GM23338 (cell line): ENCODE measurements around the gene LRRC8B. TPM values are rescaled to one million over a fixed set of nuclear protein-coding genes. Genes with fewer than 3 reads are reported as not detected.

Experiments used
- ATAC-seq: fragments of 200-7000 bp; cut with Tn5 transposase; 3 replicates; pipeline ENCODE4 v1.9.1; 2020
- DNase-seq: peaks from one replicate; pipeline ENCODE4 v3.0.0-alpha.2; 2015; ENCODE audit warnings: low spot score
- H2AFZ ChIP-seq: fragments of 200-600 bp; sonication (generic); 2 replicates; pipeline ENCODE4 v1.8.0; 2016; ENCODE audit warnings: antibody characterized with exemption, mild to moderate bottlenecking, moderate library complexity
- H3F3A ChIP-seq: fragments of 200-600 bp; sonication (generic); replicated peaks from 2 replicates; pipeline ENCODE4 v1.8.0; 2017; ENCODE audit warnings: antibody characterized with exemption, mixed run types, low read depth
- H3K27ac ChIP-seq: fragments of 200-600 bp; sonication (generic); 2 replicates; pipeline ENCODE4 v1.6.1; 2016; ENCODE audit warnings: low read depth
- H3K27me3 ChIP-seq: fragments of 200-600 bp; sonication (generic); 2 replicates; pipeline ENCODE4 v1.8.0; 2016; ENCODE audit warnings: mild to moderate bottlenecking, mixed run types, moderate library complexity; ENCODE audit not compliant: insufficient read depth
- H3K36me3 ChIP-seq: fragments of 200-600 bp; sonication (generic); 2 replicates; pipeline ENCODE4 v1.8.0; 2016; ENCODE audit warnings: mild to moderate bottlenecking; ENCODE audit not compliant: insufficient read depth
- H3K4me1 ChIP-seq: fragments of 200-600 bp; sonication (generic); 2 replicates; pipeline ENCODE4 v1.8.0; 2016; ENCODE audit warnings: mild to moderate bottlenecking, moderate library complexity; ENCODE audit not compliant: insufficient read depth
- H3K4me2 ChIP-seq: fragments of 200-600 bp; sonication (generic); 2 replicates; pipeline ENCODE4 v1.7.1; 2017; ENCODE audit warnings: mixed run types
- H3K4me3 ChIP-seq: fragments of 200-600 bp; sonication (generic); 2 replicates; pipeline ENCODE4 v1.6.1; 2016; ENCODE audit warnings: mixed run types
- H3K79me2 ChIP-seq: fragments of 200-600 bp; sonication (generic); replicated peaks from 2 replicates; pipeline ENCODE4 v1.8.0; 2017; ENCODE audit warnings: mild to moderate bottlenecking; ENCODE audit not compliant: insufficient read depth
- H3K9me2 ChIP-seq: fragments of 200-600 bp; sonication (generic); 2 replicates; pipeline ENCODE4 v1.8.0; 2017; ENCODE audit not compliant: insufficient read depth
- H4K20me1 ChIP-seq: fragments of 200-600 bp; sonication (generic); replicated peaks from 2 replicates; pipeline ENCODE4 v1.8.0; 2017; ENCODE audit warnings: mild to moderate bottlenecking; ENCODE audit not compliant: insufficient read depth
- H3K27ac Mint-ChIP-seq: 2 replicates; pipeline ENCODE4 v1.8.0; 2020; ENCODE audit warnings: inconsistent platforms, mild to moderate bottlenecking, moderate library complexity, mixed read lengths
- H3K27me3 Mint-ChIP-seq: 3 replicates; pipeline ENCODE4 v1.8.0; 2022; ENCODE audit warnings: low read depth, mild to moderate bottlenecking, moderate library complexity, mixed read lengths, inconsistent platforms; ENCODE audit not compliant: insufficient read depth, poor library complexity
- H3K36me3 Mint-ChIP-seq: 3 replicates; pipeline ENCODE4 v1.8.0; 2021; ENCODE audit warnings: low read depth, mild to moderate bottlenecking, inconsistent platforms, moderate library complexity, mixed read lengths
- H3K4me1 Mint-ChIP-seq: 3 replicates; pipeline ENCODE4 v1.8.0; 2020; ENCODE audit warnings: mild to moderate bottlenecking, inconsistent platforms, mixed read lengths
- H3K4me3 Mint-ChIP-seq: 3 replicates; pipeline ENCODE4 v1.8.0; 2021; ENCODE audit warnings: moderate library complexity, mild to moderate bottlenecking, inconsistent platforms, mixed read lengths
- H3K9me3 Mint-ChIP-seq: 3 replicates; pipeline ENCODE4 v1.8.0; 2020; ENCODE audit warnings: moderate library complexity, mild to moderate bottlenecking, inconsistent platforms, mixed read lengths
- CREB1 ChIP-seq: fragments of 250-450 bp; sonication (Bioruptor Pico); IDR thresholded peaks from 2 replicates; pipeline ENCODE4 v1.5.0; 2020; ENCODE audit warnings: low read depth, mild to moderate bottlenecking, moderate library complexity
- EZH2 ChIP-seq: fragments of 200-600 bp; sonication (generic); IDR thresholded peaks from one replicate; pipeline ENCODE4 v1.8.0; 2017; ENCODE audit warnings: antibody characterized with exemption, mild to moderate bottlenecking, low read depth; ENCODE audit not compliant: unreplicated experiment
- EZH2phosphoT487 ChIP-seq: fragments of 200-600 bp; sonication (generic); IDR thresholded peaks from one replicate; pipeline ENCODE4 v1.8.1; 2018; ENCODE audit warnings: antibody characterized with exemption; ENCODE audit not compliant: unreplicated experiment
- JUNB ChIP-seq: IDR thresholded peaks from one replicate; pipeline ENCODE4 v1.6.1; 2016; ENCODE audit warnings: antibody characterized with exemption; ENCODE audit not compliant: unreplicated experiment
- NANOG ChIP-seq: IDR thresholded peaks from 2 replicates; pipeline ENCODE4 v1.6.1; 2016; ENCODE audit warnings: antibody characterized with exemption, borderline replicate concordance
- POLR2AphosphoS5 ChIP-seq: IDR thresholded peaks from 2 replicates; pipeline ENCODE4 v1.6.1; 2016; ENCODE audit warnings: antibody characterized with exemption, low read depth
- STAT1 ChIP-seq: IDR thresholded peaks from one replicate; pipeline ENCODE4 v1.6.1; 2016; ENCODE audit warnings: antibody characterized with exemption; ENCODE audit not compliant: unreplicated experiment
- ZNF114 ChIP-seq: fragments of 250-450 bp; sonication (Bioruptor Pico); IDR thresholded peaks from 2 replicates; pipeline ENCODE4 v1.5.0; 2020; ENCODE audit warnings: mild to moderate bottlenecking, moderate library complexity
- ZNF331 ChIP-seq: fragments of 250-450 bp; sonication (Bioruptor Pico); IDR thresholded peaks from 2 replicates; pipeline ENCODE4 v1.5.0; 2020; ENCODE audit warnings: low read depth, mild to moderate bottlenecking, moderate library complexity
- polyA plus RNA-seq: library from polyadenylated mRNA; unstranded; fragments of >200 nt; fragmentation: Nextera tagmentation; extraction: Ambion mirVana; gene quantifications from 2 replicates; pipeline ENCODE4 v1.2.1, GENCODE V29; 2016
- total RNA-seq: library from RNA; depleted of rRNA; stranded (reverse); fragments of >200 nt; shearing (Covaris generic); gene quantifications from 2 replicates; pipeline ENCODE4 v1.2.3, GENCODE V29; 2014
- TF ChIP-seq, protein P1 (sequence below): fragments of 250-450 bp; sonication (Bioruptor Pico); IDR thresholded peaks from 2 replicates; pipeline ENCODE4 v1.5.0; 2020; ENCODE audit warnings: mild to moderate bottlenecking, moderate library complexity
- TF ChIP-seq, protein P2 (sequence below), 2 experiments: fragments of 200-600 bp in 1 of 2; sonication (generic) in 1 of 2; conservative IDR thresholded peaks; 2 replicates each; pipeline versions ENCODE4 v1.5.1 to v1.6.1; 2016 to 2017; ENCODE audit warnings: antibody characterized with exemption in 2 of 2, low read depth in 2 of 2, mild to moderate bottlenecking in 2 of 2, moderate library complexity in 1 of 2
- TF ChIP-seq, protein P3 (sequence below): IDR thresholded peaks from one replicate; pipeline ENCODE4 v1.6.1; 2018; ENCODE audit warnings: antibody characterized with exemption; ENCODE audit not compliant: unreplicated experiment

Gene LRRC8B
- total and polyA plus RNA-seq, 2 experiments from 2014 or later: 9.0 to 26.5 TPM

DNA sequence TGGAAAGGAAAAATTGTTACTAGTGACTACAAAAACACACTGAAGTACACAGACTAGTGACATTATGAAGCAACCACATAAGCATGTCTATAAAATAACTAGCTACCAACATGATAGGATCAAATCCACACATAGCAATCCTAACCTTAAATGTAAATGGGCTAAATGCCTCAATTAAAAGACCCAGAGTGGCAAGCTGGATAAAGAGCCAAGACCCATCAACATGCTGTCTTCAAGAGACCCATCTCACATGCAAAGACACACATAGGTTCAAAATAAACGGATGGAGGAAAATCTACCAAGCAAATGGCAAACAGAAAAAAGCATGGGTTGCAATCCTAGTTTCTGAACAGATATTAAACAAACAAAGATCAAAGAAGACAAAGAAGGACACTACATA is 49.4 kb upstream of the LRRC8B start:
- Histone ChIP-seq H3K4me1 (no peaks in the 10 kb centered on the region), H2AFZ (no peak overlapping the region), H3K9me2 (peaks cover 8% of the 10 kb centered on the region; the same call in 1 of the 2 replicates), H3F3A (no peaks in the 10 kb centered on the region), H3K4me3 (no peak overlapping the region), H3K27me3 (no peaks in the 10 kb centered on the region), H3K27ac (no peak overlapping the region), H3K79me2 (no peaks in the 10 kb centered on the region), H3K36me3 (no peaks in the 10 kb centered on the region), H3K4me2 (no peak overlapping the region), H4K20me1 (no peaks in the 10 kb centered on the region)
- no peak for DNase-seq
- ATAC-seq: no peak
- Mint-ChIP-seq H3K27ac (no peak overlapping the region), H3K4me3 (no peak overlapping the region), H3K4me1 (no peaks in the 10 kb centered on the region), H3K9me3 (peaks cover 17% of the 10 kb centered on the region), H3K36me3 (peaks cover 12% of the 10 kb centered on the region), H3K27me3 (peaks cover 3% of the 10 kb centered on the region)
- TF ChIP-seq CREB1 (CRISPR knock-in tag) (no peak), ZNF114 (CRISPR knock-in tag) (no peak), STAT1 (no peak), POLR2AphosphoS5 (no peak), EZH2phosphoT487 (no peak), JUNB (no peak), EZH2 (no peak), ZNF331 (CRISPR knock-in tag) (no peak), NANOG (no peak)
- TF ChIP-seq, protein P1, sequence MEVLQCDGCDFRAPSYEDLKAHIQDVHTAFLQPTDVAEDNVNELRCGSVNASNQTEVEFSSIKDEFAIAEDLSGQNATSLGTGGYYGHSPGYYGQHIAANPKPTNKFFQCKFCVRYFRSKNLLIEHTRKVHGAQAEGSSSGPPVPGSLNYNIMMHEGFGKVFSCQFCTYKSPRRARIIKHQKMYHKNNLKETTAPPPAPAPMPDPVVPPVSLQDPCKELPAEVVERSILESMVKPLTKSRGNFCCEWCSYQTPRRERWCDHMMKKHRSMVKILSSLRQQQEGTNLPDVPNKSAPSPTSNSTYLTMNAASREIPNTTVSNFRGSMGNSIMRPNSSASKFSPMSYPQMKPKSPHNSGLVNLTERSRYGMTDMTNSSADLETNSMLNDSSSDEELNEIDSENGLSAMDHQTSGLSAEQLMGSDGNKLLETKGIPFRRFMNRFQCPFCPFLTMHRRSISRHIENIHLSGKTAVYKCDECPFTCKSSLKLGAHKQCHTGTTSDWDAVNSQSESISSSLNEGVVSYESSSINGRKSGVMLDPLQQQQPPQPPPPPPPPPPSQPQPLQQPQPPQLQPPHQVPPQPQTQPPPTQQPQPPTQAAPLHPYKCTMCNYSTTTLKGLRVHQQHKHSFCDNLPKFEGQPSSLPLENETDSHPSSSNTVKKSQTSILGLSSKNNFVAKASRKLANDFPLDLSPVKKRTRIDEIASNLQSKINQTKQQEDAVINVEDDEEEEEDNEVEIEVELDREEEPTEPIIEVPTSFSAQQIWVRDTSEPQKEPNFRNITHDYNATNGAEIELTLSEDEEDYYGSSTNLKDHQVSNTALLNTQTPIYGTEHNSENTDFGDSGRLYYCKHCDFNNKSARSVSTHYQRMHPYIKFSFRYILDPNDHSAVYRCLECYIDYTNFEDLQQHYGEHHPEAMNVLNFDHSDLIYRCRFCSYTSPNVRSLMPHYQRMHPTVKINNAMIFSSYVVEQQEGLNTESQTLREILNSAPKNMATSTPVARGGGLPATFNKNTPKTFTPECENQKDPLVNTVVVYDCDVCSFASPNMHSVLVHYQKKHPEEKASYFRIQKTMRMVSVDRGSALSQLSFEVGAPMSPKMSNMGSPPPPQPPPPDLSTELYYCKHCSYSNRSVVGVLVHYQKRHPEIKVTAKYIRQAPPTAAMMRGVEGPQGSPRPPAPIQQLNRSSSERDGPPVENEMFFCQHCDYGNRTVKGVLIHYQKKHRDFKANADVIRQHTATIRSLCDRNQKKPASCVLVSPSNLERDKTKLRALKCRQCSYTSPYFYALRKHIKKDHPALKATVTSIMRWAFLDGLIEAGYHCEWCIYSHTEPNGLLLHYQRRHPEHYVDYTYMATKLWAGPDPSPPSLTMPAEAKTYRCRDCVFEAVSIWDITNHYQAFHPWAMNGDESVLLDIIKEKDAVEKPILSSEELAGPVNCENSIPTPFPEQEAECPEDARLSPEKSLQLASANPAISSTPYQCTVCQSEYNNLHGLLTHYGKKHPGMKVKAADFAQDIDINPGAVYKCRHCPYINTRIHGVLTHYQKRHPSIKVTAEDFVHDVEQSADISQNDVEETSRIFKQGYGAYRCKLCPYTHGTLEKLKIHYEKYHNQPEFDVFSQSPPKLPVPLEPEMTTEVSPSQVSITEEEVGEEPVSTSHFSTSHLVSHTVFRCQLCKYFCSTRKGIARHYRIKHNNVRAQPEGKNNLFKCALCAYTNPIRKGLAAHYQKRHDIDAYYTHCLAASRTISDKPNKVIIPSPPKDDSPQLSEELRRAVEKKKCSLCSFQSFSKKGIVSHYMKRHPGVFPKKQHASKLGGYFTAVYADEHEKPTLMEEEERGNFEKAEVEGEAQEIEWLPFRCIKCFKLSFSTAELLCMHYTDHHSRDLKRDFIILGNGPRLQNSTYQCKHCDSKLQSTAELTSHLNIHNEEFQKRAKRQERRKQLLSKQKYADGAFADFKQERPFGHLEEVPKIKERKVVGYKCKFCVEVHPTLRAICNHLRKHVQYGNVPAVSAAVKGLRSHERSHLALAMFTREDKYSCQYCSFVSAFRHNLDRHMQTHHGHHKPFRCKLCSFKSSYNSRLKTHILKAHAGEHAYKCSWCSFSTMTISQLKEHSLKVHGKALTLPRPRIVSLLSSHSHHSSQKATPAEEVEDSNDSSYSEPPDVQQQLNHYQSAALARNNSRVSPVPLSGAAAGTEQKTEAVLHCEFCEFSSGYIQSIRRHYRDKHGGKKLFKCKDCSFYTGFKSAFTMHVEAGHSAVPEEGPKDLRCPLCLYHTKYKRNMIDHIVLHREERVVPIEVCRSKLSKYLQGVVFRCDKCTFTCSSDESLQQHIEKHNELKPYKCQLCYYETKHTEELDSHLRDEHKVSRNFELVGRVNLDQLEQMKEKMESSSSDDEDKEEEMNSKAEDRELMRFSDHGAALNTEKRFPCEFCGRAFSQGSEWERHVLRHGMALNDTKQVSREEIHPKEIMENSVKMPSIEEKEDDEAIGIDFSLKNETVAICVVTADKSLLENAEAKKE (CRISPR knock-in tag): no peak
- TF ChIP-seq, protein P2, sequence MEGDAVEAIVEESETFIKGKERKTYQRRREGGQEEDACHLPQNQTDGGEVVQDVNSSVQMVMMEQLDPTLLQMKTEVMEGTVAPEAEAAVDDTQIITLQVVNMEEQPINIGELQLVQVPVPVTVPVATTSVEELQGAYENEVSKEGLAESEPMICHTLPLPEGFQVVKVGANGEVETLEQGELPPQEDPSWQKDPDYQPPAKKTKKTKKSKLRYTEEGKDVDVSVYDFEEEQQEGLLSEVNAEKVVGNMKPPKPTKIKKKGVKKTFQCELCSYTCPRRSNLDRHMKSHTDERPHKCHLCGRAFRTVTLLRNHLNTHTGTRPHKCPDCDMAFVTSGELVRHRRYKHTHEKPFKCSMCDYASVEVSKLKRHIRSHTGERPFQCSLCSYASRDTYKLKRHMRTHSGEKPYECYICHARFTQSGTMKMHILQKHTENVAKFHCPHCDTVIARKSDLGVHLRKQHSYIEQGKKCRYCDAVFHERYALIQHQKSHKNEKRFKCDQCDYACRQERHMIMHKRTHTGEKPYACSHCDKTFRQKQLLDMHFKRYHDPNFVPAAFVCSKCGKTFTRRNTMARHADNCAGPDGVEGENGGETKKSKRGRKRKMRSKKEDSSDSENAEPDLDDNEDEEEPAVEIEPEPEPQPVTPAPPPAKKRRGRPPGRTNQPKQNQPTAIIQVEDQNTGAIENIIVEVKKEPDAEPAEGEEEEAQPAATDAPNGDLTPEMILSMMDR (conservative IDR thresholded peaks at IDR 0.05; ENCODE audit: low read depth in 2 of 2): no peak
- TF ChIP-seq, protein P3, sequence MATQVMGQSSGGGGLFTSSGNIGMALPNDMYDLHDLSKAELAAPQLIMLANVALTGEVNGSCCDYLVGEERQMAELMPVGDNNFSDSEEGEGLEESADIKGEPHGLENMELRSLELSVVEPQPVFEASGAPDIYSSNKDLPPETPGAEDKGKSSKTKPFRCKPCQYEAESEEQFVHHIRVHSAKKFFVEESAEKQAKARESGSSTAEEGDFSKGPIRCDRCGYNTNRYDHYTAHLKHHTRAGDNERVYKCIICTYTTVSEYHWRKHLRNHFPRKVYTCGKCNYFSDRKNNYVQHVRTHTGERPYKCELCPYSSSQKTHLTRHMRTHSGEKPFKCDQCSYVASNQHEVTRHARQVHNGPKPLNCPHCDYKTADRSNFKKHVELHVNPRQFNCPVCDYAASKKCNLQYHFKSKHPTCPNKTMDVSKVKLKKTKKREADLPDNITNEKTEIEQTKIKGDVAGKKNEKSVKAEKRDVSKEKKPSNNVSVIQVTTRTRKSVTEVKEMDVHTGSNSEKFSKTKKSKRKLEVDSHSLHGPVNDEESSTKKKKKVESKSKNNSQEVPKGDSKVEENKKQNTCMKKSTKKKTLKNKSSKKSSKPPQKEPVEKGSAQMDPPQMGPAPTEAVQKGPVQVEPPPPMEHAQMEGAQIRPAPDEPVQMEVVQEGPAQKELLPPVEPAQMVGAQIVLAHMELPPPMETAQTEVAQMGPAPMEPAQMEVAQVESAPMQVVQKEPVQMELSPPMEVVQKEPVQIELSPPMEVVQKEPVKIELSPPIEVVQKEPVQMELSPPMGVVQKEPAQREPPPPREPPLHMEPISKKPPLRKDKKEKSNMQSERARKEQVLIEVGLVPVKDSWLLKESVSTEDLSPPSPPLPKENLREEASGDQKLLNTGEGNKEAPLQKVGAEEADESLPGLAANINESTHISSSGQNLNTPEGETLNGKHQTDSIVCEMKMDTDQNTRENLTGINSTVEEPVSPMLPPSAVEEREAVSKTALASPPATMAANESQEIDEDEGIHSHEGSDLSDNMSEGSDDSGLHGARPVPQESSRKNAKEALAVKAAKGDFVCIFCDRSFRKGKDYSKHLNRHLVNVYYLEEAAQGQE: no peak
